ENCODE measurements around the gene OGT.

DNA sequence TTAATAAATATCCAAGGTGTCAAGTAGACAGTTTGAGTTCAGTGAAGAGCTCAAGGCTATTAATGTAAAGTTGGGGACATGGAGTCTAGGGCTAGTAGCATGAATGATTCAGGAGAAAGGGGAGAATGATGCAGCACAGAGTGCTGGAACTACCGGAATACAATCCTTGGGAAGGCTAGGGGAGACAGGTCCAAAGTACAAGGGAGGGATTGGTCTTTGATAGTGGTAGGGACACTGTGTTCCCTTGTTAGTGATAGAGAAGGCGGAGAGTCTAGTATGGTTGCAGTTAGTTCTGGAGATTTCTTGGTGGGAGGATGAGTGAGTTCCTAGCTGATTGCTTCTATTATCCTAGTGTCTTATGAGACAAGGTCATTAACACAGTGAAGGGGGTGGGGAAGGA, 54.0 kb downstream of the OGT start:
- no peak for TF ChIP-seq POLR2AphosphoS5 (IDR thresholded peaks at IDR 0.05)
- no peak for TF ChIP-seq POLR2A (IDR thresholded peaks at IDR 0.05)

All from breast epithelium (tissue), 3 donors.